Stimulated activated CD4-positive, alpha-beta T cell treated with anti-CD3 and anti-CD28 coated beads, TNF-alpha, amount 100 ng/mL, for 24 hours (primary cell): ENCODE data around the gene PPP1R10.

Source experiments
- DNase-seq, 3 experiments: peaks; one replicate each; pipeline ENCODE4 v3.0.0-alpha.2; 2020; ENCODE audit warnings: low read depth in 3 of 3

PPP1R10 gene

DNA sequence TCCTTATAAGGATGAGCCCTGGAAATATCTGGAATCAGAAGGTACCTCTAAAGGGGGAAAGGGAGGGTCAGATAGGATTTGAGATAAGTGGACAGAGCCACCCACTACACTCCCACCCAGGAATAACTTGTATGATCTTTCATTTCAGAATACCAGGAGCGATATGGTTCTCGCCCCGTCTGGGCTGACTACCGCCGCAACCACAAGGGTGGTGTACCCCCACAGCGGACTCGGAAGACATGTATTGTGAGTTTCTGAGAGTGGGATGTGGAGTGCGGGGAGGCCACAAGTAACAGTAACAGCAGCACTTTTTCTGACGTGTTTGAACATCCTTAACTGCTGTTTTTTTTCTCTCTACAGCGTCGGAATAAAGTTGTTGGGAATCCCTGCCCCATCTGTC, 2.5 kb upstream of the PPP1R10 start:
- no peak for DNase-seq

DNA sequence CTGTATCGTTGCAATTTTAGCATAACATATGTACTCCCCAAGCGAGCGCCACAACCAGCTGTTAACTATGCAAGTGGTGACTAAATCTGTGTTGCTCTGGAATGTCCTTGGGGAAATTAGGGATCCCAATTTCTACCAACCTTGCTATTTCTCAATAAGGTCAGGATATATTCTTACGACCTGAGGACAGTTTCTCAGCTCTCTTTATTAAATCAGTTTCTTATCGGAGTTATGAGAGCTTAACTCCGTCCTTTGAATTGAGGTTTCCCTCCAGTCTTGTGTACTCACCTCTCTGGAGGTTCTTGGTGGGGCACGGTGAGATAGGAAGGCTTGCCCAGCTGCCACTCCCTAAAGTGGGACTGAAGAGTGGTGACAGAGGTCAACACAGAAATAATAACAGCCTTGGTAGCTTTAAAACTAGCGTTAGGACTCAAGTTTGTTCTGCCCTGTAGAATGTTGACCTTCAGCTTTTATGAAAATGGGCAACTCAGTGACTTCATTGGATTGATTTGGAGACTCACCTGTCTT, 1.3 kb upstream of the PPP1R10 start:
- no peak for DNase-seq

DNA sequence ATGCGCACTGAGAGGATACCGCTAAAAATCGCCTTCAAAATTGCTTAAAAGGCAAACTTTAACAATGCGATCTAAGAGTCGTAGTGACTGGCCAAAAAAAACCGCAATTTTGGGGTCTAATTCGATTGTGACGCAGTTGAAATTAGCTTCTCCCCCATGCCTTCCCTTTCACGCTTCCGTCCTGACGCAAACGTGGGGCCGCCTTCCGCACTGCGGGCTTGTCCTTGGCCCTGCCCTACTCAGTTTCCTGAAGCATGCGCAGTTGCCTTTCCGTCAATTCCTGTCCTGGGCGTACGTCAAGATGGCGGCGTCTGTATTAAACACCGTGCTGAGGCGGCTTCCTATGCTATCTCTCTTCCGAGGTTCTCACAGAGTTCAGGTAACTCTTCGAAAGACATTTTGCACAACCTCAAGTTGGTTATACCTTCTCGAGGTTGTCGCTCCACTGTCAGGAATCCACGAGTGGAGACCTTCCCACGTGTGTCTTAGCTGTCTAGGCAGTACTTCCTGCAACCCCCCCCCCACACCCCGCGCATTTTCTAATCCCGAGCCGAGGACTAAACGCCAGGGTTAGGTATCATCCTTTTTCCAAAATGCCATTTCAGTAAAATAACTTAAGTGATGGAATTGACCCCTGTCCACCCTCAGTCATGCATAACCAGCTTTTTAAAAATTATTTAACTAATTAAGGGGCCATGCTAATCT, 674 bp upstream of the PPP1R10 start, which contains the start of gene MRPS18B:
MRPS18B (plus strand) TSS at position 276 of the 705 bp plus-strand sequence; CDS start at position 302, 26 bp downstream.
- peak; percentile 93 to 95 (median 95) for DNase-seq

- no peak for DNase-seq
Measured at GRCh38 chr6:30615958-30616810, 859 bp downstream of the PPP1R10 start.

GRCh38 chr6:30615219-30615957, 1.7 kb downstream of the PPP1R10 start:
- DNase-seq, result no peak

- peak; percentile 65 to 77 (median 68) for DNase-seq
Measured at GRCh38 chr6:30614843-30615218, 2.2 kb downstream of the PPP1R10 start.

GRCh38 chr6:30614044-30614842, 2.8 kb downstream of the PPP1R10 start:
- no peak for DNase-seq

- DNase-seq, result no peak
Measured at GRCh38 chr6:30613251-30614043, 3.6 kb downstream of the PPP1R10 start.

GRCh38 chr6:30612687-30613248, 4.3 kb downstream of the PPP1R10 start:
- no peak for DNase-seq

DNA sequence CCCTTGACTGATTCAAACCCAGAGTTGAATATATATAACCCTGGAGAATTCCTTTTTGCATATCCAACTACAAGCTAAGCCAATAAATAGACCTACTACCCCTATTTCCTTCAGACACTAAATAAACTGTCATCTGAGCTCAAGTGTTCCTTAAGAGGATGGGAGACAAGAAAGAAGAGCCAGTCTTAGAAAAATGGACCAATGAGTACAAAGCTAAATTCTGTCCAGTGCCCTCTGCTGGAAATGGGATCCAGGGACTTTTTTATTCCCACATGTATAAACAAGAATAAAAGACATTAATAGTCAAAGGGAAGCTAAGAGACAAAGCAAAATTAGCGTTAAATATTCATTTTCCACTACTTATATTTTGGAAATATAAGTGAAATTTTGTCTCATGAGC, 4.8 kb downstream of the PPP1R10 start:
- DNase-seq, result no peak

DNA sequence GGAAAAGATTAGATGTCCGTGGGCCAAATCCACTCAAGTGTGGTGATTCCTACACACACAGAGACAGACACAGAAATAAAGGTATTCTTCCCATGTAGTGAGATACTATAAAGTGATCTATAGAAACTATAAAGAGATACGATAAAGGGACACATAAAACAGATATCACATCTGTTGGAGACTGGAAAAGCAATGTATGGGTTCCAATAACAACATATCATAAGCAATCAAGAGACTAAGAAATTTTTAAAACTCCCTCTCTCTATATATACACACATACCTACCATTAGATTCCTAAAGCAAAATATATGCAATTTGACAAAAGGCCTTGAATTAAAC, 5.2 kb downstream of the PPP1R10 start:
- no peak for DNase-seq

DNA sequence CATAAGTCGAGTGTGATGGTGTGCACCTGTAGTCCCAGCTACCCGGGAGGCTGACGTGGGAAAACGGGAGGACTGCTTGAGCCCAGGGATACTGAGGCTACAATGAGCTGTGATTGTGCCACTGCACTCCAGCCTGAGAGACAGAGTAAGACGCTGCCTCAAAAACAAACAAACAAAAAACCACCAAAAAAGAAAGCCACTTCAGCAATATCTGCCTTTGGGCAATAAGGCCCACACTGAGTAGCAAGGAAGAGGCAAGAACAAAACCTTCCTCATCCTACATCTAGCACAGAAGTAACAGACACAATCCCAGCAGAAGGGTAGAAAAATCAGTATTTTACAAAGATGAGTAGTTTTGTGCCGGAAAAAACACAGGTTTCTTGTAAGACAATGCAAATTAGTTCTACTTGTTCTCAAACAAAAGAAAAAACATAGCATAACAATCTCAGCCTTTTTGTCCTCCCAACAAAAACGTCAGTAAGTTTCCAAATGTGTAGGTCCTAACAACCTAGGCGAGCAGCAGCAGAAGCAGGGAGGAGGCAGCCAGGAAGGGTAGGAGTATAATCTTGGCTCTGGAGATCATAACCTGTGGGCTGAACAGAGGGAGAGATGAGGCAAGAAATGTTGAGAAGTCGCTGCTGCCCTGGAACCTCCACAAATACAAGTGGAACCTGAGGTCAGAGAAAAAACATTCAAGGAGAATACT, 5.7 kb downstream of the PPP1R10 start:
- DNase-seq, result no peak

DNA sequence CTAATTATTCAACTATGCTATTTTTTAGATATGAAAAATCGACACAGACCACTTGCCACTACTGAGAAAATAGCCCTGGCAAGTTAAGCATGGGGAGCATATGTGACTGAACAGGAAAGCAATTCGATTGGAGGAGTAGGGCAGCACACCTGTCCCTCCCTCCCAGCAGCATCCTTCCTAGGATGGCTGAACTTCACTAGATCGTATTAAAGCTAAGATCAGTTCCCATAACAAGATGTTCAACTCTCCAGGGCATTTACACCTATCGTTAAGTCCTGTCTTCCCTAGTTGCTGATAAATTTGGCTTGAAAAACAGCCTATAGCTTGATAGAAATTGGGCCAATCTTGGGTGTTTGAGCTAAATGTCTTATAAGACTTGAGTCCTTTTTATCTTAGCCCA, 7.0 kb downstream of the PPP1R10 start:
- no peak for DNase-seq

DNA sequence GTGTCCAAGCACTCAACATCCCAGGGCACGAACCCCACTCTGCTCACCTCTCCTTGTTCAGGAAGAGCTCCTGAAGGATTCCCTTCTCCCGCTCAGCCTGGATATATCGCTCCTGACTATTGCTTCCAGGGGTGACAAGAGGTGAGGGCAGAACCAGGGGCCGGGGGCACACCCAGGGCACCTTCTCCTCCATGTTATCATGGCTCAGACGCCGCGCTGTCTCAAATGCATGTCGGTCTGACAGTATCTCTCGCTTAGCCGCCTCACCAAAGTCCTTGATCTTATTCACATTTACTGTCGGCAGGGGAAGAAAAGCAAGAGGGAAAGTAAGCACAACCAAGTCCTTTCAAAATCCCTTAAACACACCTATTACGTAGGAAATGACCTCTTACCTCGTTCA, 13.1 kb downstream of the PPP1R10 start:
- no peak for DNase-seq

DNA sequence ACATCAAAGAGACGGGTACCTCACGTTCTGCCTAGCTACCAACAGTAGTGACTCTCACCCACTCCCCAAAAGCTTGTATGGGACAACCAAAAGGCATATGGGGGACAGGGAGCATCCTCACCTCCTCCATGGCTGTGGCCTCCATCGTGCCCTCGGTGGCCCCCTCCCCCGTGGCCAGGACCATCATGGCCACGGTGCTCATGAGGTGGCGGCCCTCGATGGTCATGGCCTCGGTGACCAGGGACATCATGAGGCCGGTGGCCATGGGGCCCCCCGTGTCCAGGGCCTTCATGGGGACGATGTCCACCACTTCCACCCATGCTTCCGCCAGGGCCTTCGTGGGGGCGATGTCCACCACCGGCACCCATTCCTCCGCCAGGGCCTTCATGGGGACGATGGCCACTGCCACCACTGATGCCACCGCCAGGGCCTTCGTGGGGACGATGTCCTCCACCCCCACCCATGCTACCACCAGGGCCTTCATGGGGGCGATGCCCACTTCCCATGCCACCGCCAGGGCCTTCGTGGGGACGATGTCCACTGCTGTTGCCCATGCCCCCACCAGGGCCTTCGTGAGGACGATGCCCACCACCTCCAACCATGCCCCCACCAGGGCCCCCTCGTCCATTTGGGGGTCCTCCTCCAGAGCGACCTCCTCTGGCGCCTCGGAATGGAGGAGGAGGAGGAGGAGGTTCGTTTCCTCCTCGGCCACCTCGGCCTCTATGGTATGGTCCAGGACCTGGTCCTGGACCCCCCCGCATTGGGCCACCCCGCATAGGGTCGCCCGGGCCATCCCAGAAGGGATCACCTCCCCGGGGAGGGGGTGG, 15.0 kb downstream of the PPP1R10 start:
- no peak for DNase-seq

GRCh38 chr6:30601436-30601814, 15.6 kb downstream of the PPP1R10 start:
- DNase-seq, result no peak

GRCh38 chr6:30600451-30600961, 16.5 kb downstream of the PPP1R10 start:
- no peak for DNase-seq

DNA sequence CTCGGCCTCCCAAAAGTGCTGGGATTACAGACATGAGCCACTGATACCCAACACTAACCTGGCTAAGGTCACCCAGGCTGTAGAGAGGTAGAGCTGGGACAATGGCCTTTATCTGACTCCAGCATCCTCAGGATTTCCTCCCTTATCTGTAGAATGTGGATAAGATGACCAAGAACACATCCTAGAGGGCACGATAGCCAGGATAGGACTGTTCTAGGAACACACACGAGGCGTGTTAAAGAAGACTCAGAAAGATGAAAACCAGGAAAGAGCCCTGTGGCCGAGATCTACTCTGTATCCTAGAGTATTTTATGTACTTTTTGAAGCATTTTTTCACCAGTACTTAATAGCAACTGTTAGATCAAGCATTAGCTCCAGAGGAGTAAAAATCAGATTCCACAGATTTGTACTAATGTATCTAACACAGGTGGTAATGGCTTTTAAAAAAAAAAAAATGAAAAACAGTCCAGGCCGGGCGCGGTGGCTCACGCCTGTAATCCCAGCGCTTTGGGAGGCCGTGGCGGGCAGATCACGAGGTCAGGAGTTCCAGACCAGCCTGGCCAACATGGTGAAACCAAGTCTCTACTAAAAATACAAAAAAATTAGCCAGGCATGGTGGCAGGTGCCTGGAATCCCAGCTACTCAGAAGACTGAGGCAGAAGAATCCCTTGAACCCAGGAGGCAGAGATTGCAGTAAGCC, 17.3 kb downstream of the PPP1R10 start:
- no peak for DNase-seq
